HepG2 (cell line): ENCODE data around the gene KIF25. TPM values are rescaled to one million over a fixed set of nuclear protein-coding genes. Genes with fewer than 3 reads are reported as not detected.

Source experiments
- ATAC-seq: fragments of 200-7000 bp; cut with Tn5 transposase; 3 replicates; pipeline ENCODE4 v1.9.1; 2020; ENCODE audit warnings: mild to moderate bottlenecking, moderate library complexity
- BruUV-seq: library from RNA; stranded (reverse); fragments of 400-500 nt; replicated peaks from 2 replicates; lab custom pipeline; 2021; lab: Mats Ljungman, UMichigan
- CTCF ChIA-PET: fragments of 300-600 bp; formaldehyde crosslinking; extraction: SDS; loops from one replicate; lab custom pipeline; 2021; ENCODE audit warnings: low total read pairs, inconsistent platforms, low intra/inter-chr PET ratio; lab: Yijun Ruan, JAX
- POLR2A ChIA-PET: fragments of 350-600 bp; sonication (Branson Sonifier 250); formaldehyde crosslinking; loops from one replicate; lab custom pipeline; 2020; ENCODE audit warnings: antibody characterized with exemption, inconsistent platforms; lab: Yijun Ruan, JAX
- DNase-seq: peaks from one replicate; pipeline ENCODE4 v3.0.0-alpha.2; 2015; ENCODE audit warnings: low spot score
- FAIRE-seq: peaks from 3 replicates; lab custom pipeline; 2011; peaks lifted over from hg19 to GRCh38; lab: Jason Lieb, UNC
- H2AFZ ChIP-seq: one replicate; pipeline ENCODE4 v1.6.1; 2011; ENCODE audit warnings: low read length, inconsistent platforms
- H3K27ac ChIP-seq: fragments of 300-600 bp; 3 replicates; pipeline ENCODE4 v1.8.0; 2011; ENCODE audit warnings: mixed run types, mild to moderate bottlenecking, mixed read lengths, low read length, inconsistent platforms; ENCODE audit not compliant: insufficient read depth; ENCODE audit errors: extremely low read length
- H3K27me3 ChIP-seq, 2 experiments: fragments of 200-600 bp in 1 of 2; 2 replicates in 1 of 2; 3 replicates in 1 of 2; pipeline versions ENCODE4 v1.6.0 to v1.8.0; 2011; ENCODE audit warnings: low read length in 2 of 2, mild to moderate bottlenecking in 2 of 2, moderate library complexity in 2 of 2, inconsistent platforms in 1 of 2; ENCODE audit not compliant: insufficient read depth in 2 of 2, control insufficient read depth in 1 of 2
- H3K36me3 ChIP-seq, 2 experiments: fragments of 200-600 bp in 1 of 2; replicated peaks in 1 of 2; 2 replicates in 1 of 2; 3 replicates in 1 of 2; pipeline versions ENCODE4 v1.5.1 to v1.8.0; 2011; ENCODE audit warnings: low read length in 2 of 2, inconsistent platforms in 1 of 2; ENCODE audit not compliant: insufficient read depth in 2 of 2, control insufficient read depth in 1 of 2
- H3K4me1 ChIP-seq: 2 replicates; pipeline ENCODE4 v1.5.1; 2012; ENCODE audit warnings: low read length, inconsistent platforms; ENCODE audit not compliant: insufficient read depth
- H3K4me2 ChIP-seq: 2 replicates; pipeline ENCODE4 v1.6.0; 2011; ENCODE audit warnings: low read depth, low read length, inconsistent platforms
- H3K4me3 ChIP-seq, 3 experiments: fragments of 200-600 bp in 1 of 3; sonication (generic), shearing (Covaris generic) in 1 of 3; replicated peaks in 1 of 3; 2 replicates each; pipeline ENCODE4 v1.5.1; 2011 to 2016; ENCODE audit warnings: low read length in 3 of 3, inconsistent platforms in 2 of 3, low read depth in 2 of 3, mild to moderate bottlenecking in 2 of 3, control low read depth in 1 of 3, mixed read lengths in 1 of 3; ENCODE audit not compliant: insufficient read depth in 1 of 3
- H3K79me2 ChIP-seq: one replicate; pipeline ENCODE4 v1.6.1; 2011; ENCODE audit warnings: low read length, inconsistent platforms; ENCODE audit not compliant: insufficient read depth
- H3K9ac ChIP-seq: 2 replicates; pipeline ENCODE4 v1.6.0; 2011; ENCODE audit warnings: mild to moderate bottlenecking, low read depth, low read length, inconsistent platforms; ENCODE audit not compliant: insufficient read depth
- H3K9me3 ChIP-seq: 2 replicates; pipeline ENCODE4 v1.5.1; 2012; ENCODE audit warnings: mild to moderate bottlenecking, low read length
- H4K20me1 ChIP-seq: 2 replicates; pipeline ENCODE4 v1.6.0; 2011; ENCODE audit warnings: inconsistent platforms, mild to moderate bottlenecking, low read length, moderate library complexity; ENCODE audit not compliant: insufficient read depth
- EZH2 ChIP-seq: conservative IDR thresholded peaks from 2 replicates; pipeline ENCODE4 v1.6.1; 2012; ENCODE audit warnings: mild to moderate bottlenecking, low read depth, low read length, moderate library complexity
- POGZ ChIP-seq: sonication (generic); formaldehyde crosslinking; IDR thresholded peaks from 2 replicates; pipeline ENCODE4 v1.4.0; 2020; ENCODE audit warnings: mild to moderate bottlenecking, missing genetic modification reagents
- SATB2 ChIP-seq: sonication (generic); formaldehyde crosslinking; IDR thresholded peaks from 2 replicates; pipeline ENCODE4 v1.5.0; 2020; ENCODE audit warnings: missing genetic modification reagents
- ZBTB21 ChIP-seq: sonication (generic); formaldehyde crosslinking; IDR thresholded peaks from 2 replicates; pipeline ENCODE4 v1.4.0; 2020; ENCODE audit warnings: missing genetic modification reagents
- ZNF768 ChIP-seq: sonication (generic); formaldehyde crosslinking; IDR thresholded peaks from 2 replicates; pipeline ENCODE4 v1.4.0; 2020; ENCODE audit warnings: missing genetic modification reagents
- WGBS: methylation state at CpG from one replicate; pipeline ENCODE4 v1.1.6; 2017; ENCODE audit warnings: low lambda C conversion rate; 5-methylcytosine and 5-hydroxymethylcytosine counted together
- in situ Hi-C: cut with HindIII; loops from 2 replicates; pipeline ENCODE4 v1.10.0; 2017; ENCODE audit warnings: low pct_unique_long_range_greater_than_20kb; ENCODE audit not compliant: extremely low pct_ligation_motif_present
- intact Hi-C: fragments of 100-400 bp; cut with micrococcal nuclease; formaldehyde crosslinking; loops from one replicate; pipeline ENCODE4 v1.10.0; 2022; ENCODE audit not compliant: unreplicated experiment
- polyA plus RNA-seq, 8 experiments: library from polyadenylated mRNA; depleted of rRNA in 3 of 8; stranded (reverse) in 7 of 8; unstranded in 1 of 8; fragments of >200 nt; fragmentation: Illumina TruSeq in 4 of 8; extraction: Trizol in 4 of 8; gene quantifications; 2 replicates each; pipeline versions ENCODE4 v1.2.1 to v1.2.3, GENCODE V29; 2011 to 2016; ENCODE audit warnings: low read depth in 4 of 8, missing spikeins in 1 of 8, mixed read lengths in 1 of 8; ENCODE audit not compliant: insufficient read depth in 1 of 8
- total RNA-seq, 5 experiments: library from RNA; depleted of rRNA; stranded (reverse); fragments of >200 nt; fragmentation: Illumina TruSeq; extraction: Trizol; gene quantifications; 2 replicates each; pipeline ENCODE4 v1.2.3, GENCODE V29; 2016; ENCODE audit warnings: low read depth in 1 of 5

KIF25 gene
- total and polyA plus RNA-seq, 2 of the 13 experiments (the other 11 are each of a cell fraction or from before 2014, with no cell fraction given) = not detected

DNA sequence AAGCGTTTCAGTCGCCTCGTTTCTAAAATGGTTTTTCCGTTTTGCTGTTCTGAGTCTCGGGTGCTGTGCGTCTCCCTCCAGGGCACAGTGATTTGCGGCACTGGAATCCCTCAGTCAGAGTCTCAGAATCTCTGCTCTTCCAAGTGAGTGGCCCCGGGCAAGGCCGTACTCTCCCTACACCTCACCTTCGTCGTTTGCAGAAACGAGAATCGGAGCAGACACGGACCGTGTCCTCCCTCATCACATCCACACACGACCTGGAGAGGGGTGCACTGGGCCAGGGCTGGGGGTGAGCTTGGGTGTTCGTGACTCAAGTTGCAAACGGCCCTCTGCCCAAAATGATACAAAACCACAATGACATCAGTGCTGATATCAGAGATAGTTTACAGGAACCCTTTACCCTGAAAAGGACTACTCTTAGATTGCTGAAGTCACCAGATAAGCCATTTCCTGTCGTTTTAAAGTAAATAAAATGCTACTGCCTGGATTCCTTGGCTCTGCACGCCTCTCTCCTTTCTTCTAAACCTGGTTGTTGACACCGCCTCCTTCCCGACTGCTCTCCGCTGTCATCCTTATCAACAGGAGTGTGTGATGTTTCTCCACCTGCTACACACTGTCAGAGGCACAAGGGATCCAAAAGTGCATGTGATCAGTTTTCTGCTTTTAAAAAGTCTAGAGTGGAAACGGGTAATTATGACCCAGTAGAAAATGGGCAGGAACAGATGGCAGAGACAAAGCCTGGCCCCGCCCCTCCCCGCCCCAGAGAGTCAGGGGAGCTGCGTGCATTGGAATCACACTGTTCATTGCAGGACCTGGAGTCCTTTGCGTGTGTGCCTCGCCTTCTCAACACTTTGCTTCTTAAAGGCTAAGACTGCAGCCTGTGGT, 38.4 kb downstream of the KIF25 start:
- WGBS = 42% methylated on average over 29 of the region's 29 CpGs
- intact Hi-C loops (no loop called here), in situ Hi-C loops (no loop called here)
- peak overlapping the region in 1 of 3 experiments; percentile 44; a peak in 1 of 6 replicates for H3K4me3 ChIP-seq
- ChIA-PET CTCF (no interaction called here), POLR2A (no interaction called here)
- H4K20me1 ChIP-seq = no peaks in the 10 kb centered on the region; the same call in 1 of the 2 replicates
- no peaks in the 10 kb centered on the region for H3K36me3 ChIP-seq
- peaks cover 4 to 55% of the 10 kb centered on the region in 2 experiments; a peak in 4 of 5 replicates for H3K27me3 ChIP-seq
- no peaks in the 10 kb centered on the region for H3K9me3 ChIP-seq
- H3K4me1 ChIP-seq = peaks cover 24% of the 10 kb centered on the region
- no peak overlapping the region for H3K27ac ChIP-seq
- no peak for FAIRE-seq
- H3K9ac ChIP-seq = no peak overlapping the region
- peak overlapping the region; percentile 62 for H3K4me2 ChIP-seq
- TF ChIP-seq SATB2 (CRISPR knock-in tag) (no peak), EZH2 (0 out of 2 replicates have a peak, but pooled peaks have one; percentile 34), ZBTB21 (CRISPR knock-in tag) (0 out of 2 replicates have a peak, but pooled peaks have one; percentile 17), ZNF768 (CRISPR knock-in tag) (0 out of 2 replicates have a peak, but pooled peaks have one; percentile 5)
- BruUV-seq = no TSS peak
- no peak for DNase-seq
- H2AFZ ChIP-seq = no peak overlapping the region
- no peaks in the 10 kb centered on the region for H3K79me2 ChIP-seq
- peak; percentile 17; the same call in 2 of the 3 replicates for ATAC-seq

DNA sequence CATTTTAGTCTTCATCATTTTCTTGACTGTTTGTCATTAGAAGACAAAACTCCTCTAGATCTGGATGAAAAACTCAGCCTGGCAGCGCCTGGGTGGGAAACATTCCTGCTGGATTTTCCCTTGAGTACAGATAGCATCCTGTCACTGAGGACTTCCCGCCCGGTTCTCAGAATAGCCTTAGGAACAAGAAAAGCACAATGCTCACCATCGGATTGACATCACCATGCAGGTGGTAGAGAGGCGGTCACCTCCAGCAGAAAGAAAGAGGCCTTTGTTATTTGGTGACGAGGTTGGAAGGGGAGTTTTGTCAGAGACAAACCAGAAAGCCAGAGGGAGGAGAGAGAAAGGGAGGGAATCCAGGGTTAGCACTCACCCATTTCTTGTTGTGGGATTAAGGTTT, 39.8 kb downstream of the KIF25 start:
- CTCF ChIA-PET = no interaction called here
- TF ChIP-seq POGZ (CRISPR knock-in tag) = no peak
- TF ChIP-seq EZH2 = peak; percentile 23; the same call in 1 of the 2 replicates

More for the DNA sequence above, 39.8 kb downstream of the KIF25 start:
- Histone ChIP-seq H2AFZ (no peak overlapping the region), H3K27me3 (peaks cover 8 to 60% of the 10 kb centered on the region in 2 experiments; a peak in 4 of 5 replicates), H3K4me2 (0 out of 2 replicates have a peak overlapping the region, but pooled peaks have one; percentile 0), H3K9ac (no peak overlapping the region), H3K9me3 (no peaks in the 10 kb centered on the region), H3K27ac (no peak overlapping the region), H3K36me3 (no peaks in the 10 kb centered on the region), H3K79me2 (no peaks in the 10 kb centered on the region), H4K20me1 (no peaks in the 10 kb centered on the region; the same call in 1 of the 2 replicates), H3K4me1 (peaks cover 24% of the 10 kb centered on the region), H3K4me3 (no peak overlapping the region)
- intact Hi-C loops (no loop called here), in situ Hi-C loops (no loop called here)
- ATAC-seq (no peak), DNase-seq (peak; percentile 28), FAIRE-seq (peak; percentile 8)
- POLR2A ChIA-PET = no interaction called here
- WGBS = 18% methylated on average over 6 of the region's 6 CpGs
- no TSS peak for BruUV-seq
